Keratinocyte (primary cell): ENCODE data around the gene SDR39U1. TPM values are rescaled to one million over a fixed set of nuclear protein-coding genes. Genes with fewer than 3 reads are reported as not detected.
"Not testable (repeated sequence)": the region's sequence is repeated elsewhere in the genome, so short reads cannot be mapped to it uniquely, and the experiment has no call there.

Experiments used
- DNase-seq: peaks from one replicate; pipeline ENCODE4 v3.0.0-alpha.2; 2011; ENCODE audit warnings: low read depth, missing footprints, low spot score
- FAIRE-seq: peaks from 2 replicates; lab custom pipeline; 2011; peaks lifted over from hg19 to GRCh38; lab: Jason Lieb, UNC
- H2AFZ ChIP-seq: 2 replicates; pipeline ENCODE4 v1.6.0; 2012; ENCODE audit warnings: low read length, control low read depth, inconsistent platforms; ENCODE audit not compliant: control insufficient read depth
- H3K27ac ChIP-seq: 2 replicates; pipeline ENCODE4 v1.5.1; 2011; ENCODE audit warnings: low read length; ENCODE audit not compliant: control insufficient read depth, insufficient read depth
- H3K27me3 ChIP-seq: 3 replicates; pipeline ENCODE4 v1.6.0; 2011; ENCODE audit warnings: low read length; ENCODE audit not compliant: control insufficient read depth, insufficient read depth; ENCODE audit errors: extremely low read depth
- H3K36me3 ChIP-seq, 2 experiments: 2 replicates in 1 of 2; 3 replicates in 1 of 2; pipeline ENCODE4 v1.5.1; 2011; ENCODE audit warnings: low read length in 2 of 2, mild to moderate bottlenecking in 1 of 2; ENCODE audit not compliant: control insufficient read depth in 2 of 2, insufficient read depth in 2 of 2; ENCODE audit errors: extremely low read depth in 1 of 2
- H3K4me1 ChIP-seq: 3 replicates; pipeline ENCODE4 v1.5.1; 2011; ENCODE audit warnings: low read length; ENCODE audit not compliant: control insufficient read depth, insufficient read depth; ENCODE audit errors: extremely low read depth
- H3K4me2 ChIP-seq: 3 replicates; pipeline ENCODE4 v1.6.0; 2011; ENCODE audit warnings: low read depth, low read length; ENCODE audit not compliant: control insufficient read depth, insufficient read depth; ENCODE audit errors: extremely low read depth
- H3K4me3 ChIP-seq, 3 experiments: fragments of 200-600 bp in 1 of 3; sonication (generic) in 1 of 3; 2 replicates in 2 of 3; 3 replicates in 1 of 3; pipeline ENCODE4 v1.5.1; 2011 to 2016; ENCODE audit warnings: low read length in 3 of 3, mild to moderate bottlenecking in 3 of 3, control low read depth in 2 of 3, inconsistent platforms in 1 of 3, low read depth in 1 of 3, mixed read lengths in 1 of 3, mixed run types in 1 of 3, moderate library complexity in 1 of 3; ENCODE audit not compliant: control insufficient read depth in 2 of 3, insufficient read depth in 2 of 3; ENCODE audit errors: extremely low read depth in 1 of 3
- H3K79me2 ChIP-seq: 2 replicates; pipeline ENCODE4 v1.6.0; 2012; ENCODE audit warnings: low read length; ENCODE audit not compliant: control insufficient read depth, insufficient read depth
- H3K9ac ChIP-seq: 3 replicates; pipeline ENCODE4 v1.6.0; 2011; ENCODE audit warnings: low read length; ENCODE audit not compliant: control insufficient read depth, insufficient read depth; ENCODE audit errors: extremely low read depth
- H3K9me1 ChIP-seq: 3 replicates; pipeline ENCODE4 v1.6.0; 2011; ENCODE audit warnings: low read length; ENCODE audit not compliant: control insufficient read depth, insufficient read depth; ENCODE audit errors: extremely low read depth
- H3K9me3 ChIP-seq: 2 replicates; pipeline ENCODE4 v1.5.1; 2012; ENCODE audit warnings: low read depth, low read length; ENCODE audit not compliant: control insufficient read depth
- H4K20me1 ChIP-seq: 3 replicates; pipeline ENCODE4 v1.6.0; 2011; ENCODE audit warnings: low read length; ENCODE audit not compliant: control insufficient read depth, insufficient read depth; ENCODE audit errors: extremely low read depth
- CTCF ChIP-seq, 3 experiments: IDR thresholded peaks in 1 of 3; conservative IDR thresholded peaks in 1 of 3; optimal IDR thresholded peaks in 1 of 3; 2 replicates in 2 of 3; 3 replicates in 1 of 3; pipeline versions ENCODE3 to v1.5.1; 2011; ENCODE audit warnings: low read length in 3 of 3, mild to moderate bottlenecking in 3 of 3, moderate library complexity in 2 of 3, control low read depth in 1 of 3, inconsistent platforms in 1 of 3; ENCODE audit not compliant: insufficient read depth in 2 of 3; ENCODE audit errors: extremely low read depth in 1 of 3
- EZH2 ChIP-seq: IDR thresholded peaks from one replicate; pipeline ENCODE4 v1.6.1; 2012; ENCODE audit warnings: inconsistent platforms, mild to moderate bottlenecking, low read length, moderate library complexity
- dilution Hi-C: fragments of 300-500 bp; cut with MboI; formaldehyde crosslinking; loops from one replicate; pipeline ENCODE4 v1.7.0; 2020; ENCODE audit warnings: low sequenced_read_pairs; ENCODE audit not compliant: extremely low pct_ligation_motif_present
- polyA plus RNA-seq, 5 experiments: library from polyadenylated mRNA; depleted of rRNA in 3 of 5; stranded (reverse) in 3 of 5; stranded (forward) in 1 of 5; unstranded in 1 of 5; fragments of >200 nt; gene quantifications; 1 replicate in 1 of 5; 2 replicates in 3 of 5; 3 replicates in 1 of 5; pipeline versions ENCODE4 v1.2.1 to v1.2.3, GENCODE V29; 2011 to 2012; ENCODE audit warnings: missing spikeins in 2 of 5, low read depth in 1 of 5, low replicate concordance in 1 of 5

Gene SDR39U1
- polyA plus RNA-seq, 1 donor (not counting 4 experiments of a cell fraction or from before 2014, with no cell fraction given), result 27.4 TPM

- no peaks in the 10 kb centered on the region for H3K36me3 ChIP-seq
- H3K9ac ChIP-seq, result no peak overlapping the region
- DNase-seq (no peak), FAIRE-seq (no peak)
- no peaks in the 10 kb centered on the region for H3K9me1 ChIP-seq
- no peaks in the 10 kb centered on the region for H3K9me3 ChIP-seq
- H3K27ac ChIP-seq, result no peak overlapping the region
- H3K27me3 ChIP-seq, result no peaks in the 10 kb centered on the region
- no peak overlapping the region for H3K4me3 ChIP-seq
- TF ChIP-seq CTCF (optimal IDR thresholded peaks at IDR 0.05 in 1 of 3, IDR thresholded peaks at IDR 0.05 in 1 of 3, conservative IDR thresholded peaks at IDR 0.05 in 1 of 3; ENCODE audit: extremely low read depth in 1 of 3, insufficient read depth in 2 of 3, low read length in 3 of 3) (peak; percentile 79 to 93 (median 90)), EZH2 (no peak)
- peak overlapping the region; percentile 6 for H2AFZ ChIP-seq
- H3K4me2 ChIP-seq, result no peak overlapping the region
- no peaks in the 10 kb centered on the region for H4K20me1 ChIP-seq
- dilution Hi-C loops, result no loop called here
- H3K4me1 ChIP-seq, result no peaks in the 10 kb centered on the region
- H3K79me2 ChIP-seq, result no peaks in the 10 kb centered on the region
Observed at GRCh38 chr14:24481622-24482324, 39.2 kb upstream of the SDR39U1 start.

DNA sequence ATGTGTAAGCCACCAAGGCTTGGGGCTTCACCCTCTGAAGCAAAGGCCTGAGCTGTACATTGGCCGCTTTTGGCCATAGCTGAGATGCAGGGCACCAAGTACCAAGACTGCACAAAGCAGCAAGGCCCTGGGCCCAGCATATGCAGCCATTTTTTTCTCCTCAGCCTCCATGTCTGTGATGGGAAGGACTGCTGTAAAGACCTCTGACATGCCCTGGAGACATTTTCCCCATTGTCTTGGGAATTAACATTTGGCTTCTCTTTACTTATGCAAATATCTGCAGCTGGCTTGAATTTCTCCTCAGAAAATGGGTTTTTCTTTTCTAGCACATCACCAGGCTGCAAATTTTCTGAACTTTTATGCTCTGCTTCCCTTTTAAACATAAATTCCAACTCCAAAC, 37.4 kb upstream of the SDR39U1 start:
- H3K27ac ChIP-seq, H3K27me3 ChIP-seq, H3K9me3 ChIP-seq, H3K4me1 ChIP-seq, H3K9ac ChIP-seq, H4K20me1 ChIP-seq, H3K9me1 ChIP-seq, H3K4me2 ChIP-seq, DNase-seq, H2AFZ ChIP-seq, H3K4me3 ChIP-seq, dilution Hi-C loops, FAIRE-seq, H3K36me3 ChIP-seq, H3K79me2 ChIP-seq: not testable (repeated sequence)

DNA sequence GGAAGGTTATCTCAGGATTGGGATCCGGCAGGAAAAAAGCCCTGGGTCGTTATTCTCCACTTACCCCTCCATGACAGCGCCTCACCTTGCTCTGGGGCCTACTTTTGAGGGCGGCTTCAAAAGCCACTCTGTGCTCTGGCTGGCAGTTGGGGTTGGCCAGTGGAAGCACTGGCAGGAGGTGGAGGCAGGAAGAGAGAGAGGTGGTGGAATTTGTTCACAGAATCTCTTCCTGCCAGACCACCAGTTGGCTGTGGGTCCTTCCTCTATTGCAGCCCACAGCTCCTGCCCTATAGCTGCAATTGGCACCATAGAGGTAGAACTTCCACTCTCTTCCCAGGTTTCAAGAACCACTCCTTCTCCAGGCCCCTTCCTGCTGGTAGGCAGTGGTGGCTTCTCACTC, 32.7 kb upstream of the SDR39U1 start:
- no peak overlapping the region for H3K4me3 ChIP-seq
- FAIRE-seq, result no peak
- dilution Hi-C loops, result no loop called here

More for the DNA sequence above, 32.7 kb upstream of the SDR39U1 start:
- Histone ChIP-seq H3K79me2 (no peaks in the 10 kb centered on the region), H3K27me3 (no peaks in the 10 kb centered on the region), H3K27ac (no peak overlapping the region), H4K20me1 (no peaks in the 10 kb centered on the region), H2AFZ (no peak overlapping the region), H3K9ac (no peak overlapping the region), H3K9me1 (no peaks in the 10 kb centered on the region), H3K36me3 (no peaks in the 10 kb centered on the region), H3K9me3 (no peaks in the 10 kb centered on the region), H3K4me1 (no peaks in the 10 kb centered on the region), H3K4me2 (no peak overlapping the region)
- no peak for DNase-seq
- TF ChIP-seq EZH2 (no peak), CTCF (optimal IDR thresholded peaks at IDR 0.05 in 1 of 3, IDR thresholded peaks at IDR 0.05 in 1 of 3, conservative IDR thresholded peaks at IDR 0.05 in 1 of 3; ENCODE audit: extremely low read depth in 1 of 3, insufficient read depth in 2 of 3, low read length in 3 of 3) (no peak)
